Stomach (tissue), 4 donors: ENCODE results near the gene AFAP1.

Experiments used
- CTCF ChIP-seq, 7 experiments: fragments of 450-650 bp in 4 of 7; fragments of 200-600 bp in 3 of 7; sonication (generic) in 3 of 7; IDR thresholded peaks; one replicate each; pipeline ENCODE4 v1.5.1; 2016 to 2019; ENCODE audit warnings: antibody characterized with exemption in 7 of 7, control low read depth in 2 of 7, mild to moderate bottlenecking in 1 of 7
- EP300 ChIP-seq: sonication (generic); formaldehyde crosslinking; IDR thresholded peaks from one replicate; pipeline ENCODE4 v1.6.1; 2017; ENCODE audit warnings: antibody characterized with exemption
- POLR2A ChIP-seq, 4 donors: fragments of 450-650 bp; IDR thresholded peaks; one replicate each; pipeline ENCODE4 v1.6.1; 2016; ENCODE audit warnings: antibody characterized with exemption in 4 of 4, control low read depth in 2 of 4, mild to moderate bottlenecking in 1 of 4, moderate library complexity in 1 of 4

- no peak for TF ChIP-seq CTCF (IDR thresholded peaks at IDR 0.05)
- no peak for TF ChIP-seq EP300
- no peak for TF ChIP-seq POLR2A (IDR thresholded peaks at IDR 0.05)
Observed at GRCh38 chr4:7750523-7750922, 189.1 kb downstream of the AFAP1 start.
